Fibroblast of skin of scalp (primary cell): Measurements from ENCODE around the gene SLC24A4.

ENCODE experiments used
- DNase-seq: peaks from one replicate; pipeline ENCODE4 v3.0.0-alpha.2; 2013

Gene SLC24A4

GRCh38 chr14:92316176-92316575 lies 6.8 kb upstream of the SLC24A4 start:
- no peak for DNase-seq

- DNase-seq = no peak
Measured at GRCh38 chr14:92316937-92317336, 6.0 kb upstream of the SLC24A4 start.

GRCh38 chr14:92317511-92317910 lies 5.5 kb upstream of the SLC24A4 start:
- no peak for DNase-seq

- DNase-seq = no peak
Measured at GRCh38 chr14:92321701-92322100, 1.3 kb upstream of the SLC24A4 start.

- DNase-seq = no peak
Measured at GRCh38 chr14:92322516-92322915, 449 bp upstream of the SLC24A4 start.

GRCh38 chr14:92323916-92324818 lies 1.2 kb downstream of the SLC24A4 start:
- DNase-seq = no peak

- no peak for DNase-seq
Measured at GRCh38 chr14:92325835-92326234, 2.9 kb downstream of the SLC24A4 start.

GRCh38 chr14:92328664-92329255 lies 5.8 kb downstream of the SLC24A4 start:
- no peak for DNase-seq

GRCh38 chr14:92334050-92334449 lies 11.1 kb downstream of the SLC24A4 start:
- DNase-seq = no peak

GRCh38 chr14:92336363-92336762 lies 13.4 kb downstream of the SLC24A4 start:
- DNase-seq = no peak

GRCh38 chr14:92339426-92339825 lies 16.5 kb downstream of the SLC24A4 start:
- DNase-seq = no peak

GRCh38 chr14:92340071-92340470 lies 17.1 kb downstream of the SLC24A4 start:
- DNase-seq = no peak

- DNase-seq = no peak
Measured at GRCh38 chr14:92340931-92341330, 18.0 kb downstream of the SLC24A4 start.

- DNase-seq = no peak
Measured at GRCh38 chr14:92341791-92342190, 18.8 kb downstream of the SLC24A4 start.

GRCh38 chr14:92348154-92348553 lies 25.2 kb downstream of the SLC24A4 start:
- no peak for DNase-seq

- DNase-seq = no peak
Measured at GRCh38 chr14:92351750-92352149, 28.8 kb downstream of the SLC24A4 start.

- peak; percentile 20 for DNase-seq
Measured at GRCh38 chr14:92352158-92352985, 29.4 kb downstream of the SLC24A4 start.

GRCh38 chr14:92353447-92353846 lies 30.5 kb downstream of the SLC24A4 start:
- no peak for DNase-seq

- no peak for DNase-seq
Measured at GRCh38 chr14:92356677-92357076, 33.7 kb downstream of the SLC24A4 start.

- no peak for DNase-seq
Measured at GRCh38 chr14:92360651-92361370, 37.8 kb downstream of the SLC24A4 start.

GRCh38 chr14:92362781-92363235 lies 39.8 kb downstream of the SLC24A4 start:
- peak; percentile 22 for DNase-seq

- no peak for DNase-seq
Measured at GRCh38 chr14:92366237-92366636, 43.3 kb downstream of the SLC24A4 start.
